Brain microvascular endothelial cell (primary cell): ENCODE data around the gene ASB6.
"Not testable (repeated sequence)": the region's sequence is repeated elsewhere in the genome, so short reads cannot be mapped to it uniquely, and the experiment has no call there.

Experiments
- DNase-seq: peaks from one replicate; pipeline ENCODE4 v3.0.0-alpha.2; 2020
- H3K27ac ChIP-seq: fragments of 250-450 bp; sonication (Bioruptor Pico); 2 replicates; pipeline ENCODE4 v1.5.1; 2020; ENCODE audit warnings: mild to moderate bottlenecking, moderate library complexity
- H3K27me3 ChIP-seq: fragments of 250-450 bp; sonication (Bioruptor Pico); replicated peaks from 2 replicates; pipeline ENCODE4 v1.5.1; 2020; ENCODE audit warnings: mild to moderate bottlenecking
- H3K36me3 ChIP-seq: fragments of 250-450 bp; sonication (Bioruptor Pico); replicated peaks from 2 replicates; pipeline ENCODE4 v1.5.1; 2020; ENCODE audit warnings: mild to moderate bottlenecking
- H3K4me3 ChIP-seq: 2 replicates; pipeline ENCODE4 v1.5.1; 2011; ENCODE audit warnings: low read depth, mild to moderate bottlenecking, control low read depth, low read length, moderate library complexity
- in situ Hi-C: cut with HindIII; loops from 2 replicates; pipeline ENCODE4 v1.10.0; 2017; ENCODE audit warnings: low sequenced_read_pairs, low pct_ligation_motif_present
- TF ChIP-seq, protein P1 (sequence below): IDR thresholded peaks from 2 replicates; pipeline ENCODE4 v1.5.1; 2011; ENCODE audit warnings: low read depth, mild to moderate bottlenecking, moderate library complexity, low read length, control low read depth, inconsistent platforms; ENCODE audit errors: missing control alignments

ASB6 gene

DNA sequence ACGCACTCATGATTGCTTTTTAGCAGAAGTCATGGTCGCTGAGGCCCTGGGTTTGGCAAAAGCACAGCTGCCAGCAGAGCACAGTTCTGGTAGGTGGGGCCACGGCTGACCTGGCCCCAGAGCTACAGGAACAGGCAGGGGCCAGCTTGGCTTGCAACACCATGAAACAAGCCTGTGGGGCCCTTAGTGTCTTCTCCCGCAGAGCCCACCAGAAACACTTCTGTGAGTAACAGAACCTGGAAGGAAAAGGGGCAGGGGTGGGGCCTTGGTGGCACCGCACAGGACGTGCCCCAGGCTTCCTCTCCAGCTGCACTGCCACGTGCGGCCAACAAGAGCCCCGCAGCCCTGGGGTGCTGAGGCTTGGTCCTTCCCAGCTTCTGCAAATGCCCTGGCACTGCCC lies 4.8 kb downstream of the ASB6 start:
- no peak overlapping the region for H3K27ac ChIP-seq

DNA sequence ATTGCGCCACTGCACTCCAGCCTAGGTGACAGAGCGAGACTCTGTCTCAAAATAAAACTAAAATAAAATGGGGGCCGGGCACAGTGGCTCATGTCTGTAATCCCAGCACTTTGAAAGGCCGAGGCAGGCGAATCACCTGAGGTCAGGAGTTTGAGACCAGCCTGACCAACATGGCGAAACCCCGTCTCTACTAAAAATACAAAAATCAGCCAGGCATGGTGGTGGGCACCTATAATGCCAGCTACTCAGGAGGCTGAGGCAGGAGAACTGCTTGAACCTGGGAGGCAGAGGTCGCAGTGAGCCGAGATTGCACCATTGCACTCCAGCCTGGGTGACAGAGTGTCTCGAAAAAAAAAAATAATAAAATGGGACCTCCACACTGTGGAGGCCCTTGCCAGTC lies 5.6 kb downstream of the ASB6 start:
- H3K27me3 ChIP-seq, H3K27ac ChIP-seq, in situ Hi-C loops, H3K4me3 ChIP-seq, DNase-seq: not testable (repeated sequence)
- peaks cover 64% of the 10 kb centered on the region for H3K36me3 ChIP-seq

More for the DNA sequence above, 4.8 kb downstream of the ASB6 start:
- Histone ChIP-seq H3K36me3 (peaks cover 64% of the 10 kb centered on the region), H3K4me3 (no peak overlapping the region), H3K27me3 (no peaks in the 10 kb centered on the region)
- no peak for DNase-seq
- in situ Hi-C loops = no loop called here
- TF ChIP-seq, protein P1, sequence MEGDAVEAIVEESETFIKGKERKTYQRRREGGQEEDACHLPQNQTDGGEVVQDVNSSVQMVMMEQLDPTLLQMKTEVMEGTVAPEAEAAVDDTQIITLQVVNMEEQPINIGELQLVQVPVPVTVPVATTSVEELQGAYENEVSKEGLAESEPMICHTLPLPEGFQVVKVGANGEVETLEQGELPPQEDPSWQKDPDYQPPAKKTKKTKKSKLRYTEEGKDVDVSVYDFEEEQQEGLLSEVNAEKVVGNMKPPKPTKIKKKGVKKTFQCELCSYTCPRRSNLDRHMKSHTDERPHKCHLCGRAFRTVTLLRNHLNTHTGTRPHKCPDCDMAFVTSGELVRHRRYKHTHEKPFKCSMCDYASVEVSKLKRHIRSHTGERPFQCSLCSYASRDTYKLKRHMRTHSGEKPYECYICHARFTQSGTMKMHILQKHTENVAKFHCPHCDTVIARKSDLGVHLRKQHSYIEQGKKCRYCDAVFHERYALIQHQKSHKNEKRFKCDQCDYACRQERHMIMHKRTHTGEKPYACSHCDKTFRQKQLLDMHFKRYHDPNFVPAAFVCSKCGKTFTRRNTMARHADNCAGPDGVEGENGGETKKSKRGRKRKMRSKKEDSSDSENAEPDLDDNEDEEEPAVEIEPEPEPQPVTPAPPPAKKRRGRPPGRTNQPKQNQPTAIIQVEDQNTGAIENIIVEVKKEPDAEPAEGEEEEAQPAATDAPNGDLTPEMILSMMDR = no peak

DNA sequence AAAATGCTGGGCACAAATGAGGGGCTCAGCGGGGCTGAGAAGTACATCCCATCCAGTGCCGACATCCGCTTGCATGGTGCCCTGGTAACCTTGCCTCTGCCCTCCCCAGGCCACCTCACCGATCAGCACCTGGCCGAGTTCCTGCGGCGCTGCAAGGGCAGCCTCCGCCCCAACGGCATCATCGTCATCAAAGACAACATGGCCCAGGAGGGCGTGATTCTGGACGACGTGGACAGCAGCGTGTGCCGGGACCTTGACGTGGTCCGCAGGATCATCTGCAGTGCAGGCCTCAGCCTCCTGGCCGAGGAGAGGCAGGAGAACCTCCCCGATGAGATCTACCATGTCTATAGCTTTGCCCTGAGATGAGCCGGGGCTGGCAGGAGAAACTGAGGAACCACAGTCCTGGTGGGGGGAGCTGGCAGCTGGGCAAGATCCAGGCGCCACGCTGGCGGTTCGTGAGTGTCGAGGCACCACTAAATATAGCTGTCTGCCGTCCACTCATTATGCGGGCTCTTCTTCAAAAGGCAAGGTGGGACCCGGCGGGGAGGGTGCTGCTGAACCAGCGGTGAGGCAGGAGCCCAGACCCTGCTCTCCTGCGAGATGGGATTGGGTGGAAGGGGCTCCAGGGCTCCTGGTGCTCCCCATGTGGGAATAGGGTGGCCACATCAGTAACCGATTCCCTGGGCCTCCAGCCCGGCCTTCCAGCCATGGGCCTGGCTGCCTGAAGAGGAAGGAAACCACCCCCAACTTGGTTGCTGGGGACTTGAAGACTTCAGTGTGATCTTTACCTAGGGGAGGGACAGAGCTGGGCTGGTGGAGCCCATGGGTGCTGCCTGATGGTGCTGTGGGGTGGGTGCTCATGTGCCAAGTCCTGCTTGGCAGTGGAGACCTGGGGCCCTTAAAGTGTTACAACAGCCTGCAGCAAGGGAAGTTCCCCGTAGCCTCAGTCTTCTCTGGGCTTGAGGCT lies 6.6 kb downstream of the ASB6 start:
- Histone ChIP-seq H3K27ac (no peak overlapping the region), H3K27me3 (no peaks in the 10 kb centered on the region), H3K36me3 (peaks cover 64% of the 10 kb centered on the region), H3K4me3 (no peak overlapping the region)
- TF ChIP-seq, protein P1 = no peak
- no peak for DNase-seq
- in situ Hi-C loops = no loop called here

DNA sequence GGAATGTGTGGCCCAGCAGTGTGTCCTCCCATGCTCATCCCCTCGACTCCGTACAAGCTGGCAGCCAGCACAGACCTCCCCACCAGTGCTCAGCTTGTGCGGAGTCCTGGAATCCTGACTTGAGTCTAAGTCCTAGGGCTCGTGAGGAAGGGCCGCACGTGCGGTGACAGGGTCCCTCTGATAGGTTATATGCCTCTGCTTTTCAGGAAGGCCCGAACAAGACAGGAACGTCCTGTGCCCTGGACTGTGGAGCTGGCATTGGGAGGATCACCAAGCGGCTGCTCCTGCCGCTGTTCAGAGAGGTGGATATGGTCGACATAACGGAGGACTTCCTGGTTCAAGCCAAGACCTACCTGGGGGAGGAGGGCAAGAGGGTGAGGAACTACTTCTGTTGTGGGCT lies 8.1 kb downstream of the ASB6 start:
- in situ Hi-C loops = no loop called here
- DNase-seq = no peak
- TF ChIP-seq, protein P1 = no peak
- no peak overlapping the region for H3K27ac ChIP-seq
- peaks cover 62% of the 10 kb centered on the region for H3K36me3 ChIP-seq
- H3K27me3 ChIP-seq = no peaks in the 10 kb centered on the region
- H3K4me3 ChIP-seq = no peak overlapping the region

DNA sequence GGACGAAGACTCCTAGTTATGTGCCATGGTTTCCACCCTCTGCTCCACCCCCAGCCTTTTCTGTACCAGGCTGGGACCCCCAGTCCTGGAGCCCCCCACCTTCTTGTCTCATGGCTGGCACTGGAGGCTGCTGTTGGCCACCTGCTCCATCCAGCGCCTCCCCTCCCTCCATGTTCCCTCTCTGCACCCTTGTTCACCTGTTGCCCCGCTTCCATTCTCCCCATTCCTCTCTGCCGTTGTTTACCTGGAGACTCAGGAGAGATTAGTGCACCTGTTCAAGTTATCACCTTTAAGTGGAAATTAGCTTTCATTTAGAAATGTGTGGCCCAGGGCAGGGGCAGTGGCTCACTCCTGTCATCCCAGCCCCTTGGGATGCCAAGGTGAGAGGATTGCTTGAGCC lies 8.7 kb downstream of the ASB6 start:
- Histone ChIP-seq H3K27me3 (no peaks in the 10 kb centered on the region), H3K4me3 (no peak overlapping the region), H3K27ac (no peak overlapping the region), H3K36me3 (peaks cover 56% of the 10 kb centered on the region)
- no peak for DNase-seq
- TF ChIP-seq, protein P1 = no peak
- in situ Hi-C loops = no loop called here

DNA sequence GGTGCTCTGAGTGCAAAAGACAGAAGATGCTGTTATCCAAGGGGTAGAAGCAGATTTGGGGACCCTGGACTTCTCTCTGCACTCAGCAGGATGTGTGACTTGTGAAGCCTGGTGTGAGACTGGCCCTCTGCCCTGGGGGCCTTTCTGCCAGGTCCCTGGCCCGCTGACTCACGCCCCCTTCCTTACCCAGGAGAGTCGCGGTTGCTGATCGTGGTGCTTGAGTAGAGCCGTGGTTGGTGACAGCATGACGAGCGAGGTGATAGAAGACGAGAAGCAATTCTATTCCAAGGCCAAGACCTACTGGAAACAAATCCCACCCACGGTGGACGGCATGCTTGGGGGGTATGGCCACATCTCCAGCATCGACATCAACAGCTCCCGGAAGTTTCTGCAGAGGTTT lies 9.5 kb downstream of the ASB6 start:
- Histone ChIP-seq H3K27ac (no peak overlapping the region), H3K36me3 (peaks cover 49% of the 10 kb centered on the region)

More for the DNA sequence above, 9.5 kb downstream of the ASB6 start:
- TF ChIP-seq, protein P1 = no peak
- no peaks in the 10 kb centered on the region for H3K27me3 ChIP-seq
- H3K4me3 ChIP-seq = no peak overlapping the region
- in situ Hi-C loops = no loop called here
- DNase-seq = no peak
